Suprapubic skin (tissue), 4 donors: ENCODE measurements around the gene KLHL26. TPM values are rescaled to one million over a fixed set of nuclear protein-coding genes. Genes with fewer than 3 reads are reported as not detected.
A peak's percentile ranks its signal among the peaks of the same experiment; 100 is the strongest.

Source experiments
- DNase-seq, 2 donors: peaks; one replicate each; pipeline ENCODE4 v3.0.0-alpha.2; 2019; ENCODE audit warnings: low spot score in 2 of 2
- H3K27ac ChIP-seq: fragments of 200-600 bp; sonication (generic); one replicate; pipeline ENCODE4 v1.5.1; 2019
- H3K27me3 ChIP-seq: fragments of 200-600 bp; sonication (generic); one replicate; pipeline ENCODE4 v1.5.1; 2019
- H3K36me3 ChIP-seq: fragments of 200-600 bp; sonication (generic); one replicate; pipeline ENCODE4 v1.5.1; 2019
- H3K4me1 ChIP-seq: fragments of 200-600 bp; sonication (generic); one replicate; pipeline ENCODE4 v1.5.1; 2019
- H3K4me3 ChIP-seq: fragments of 200-600 bp; sonication (generic); one replicate; pipeline ENCODE4 v1.5.1; 2019; ENCODE audit warnings: mild to moderate bottlenecking
- H3K9me3 ChIP-seq: fragments of 200-600 bp; sonication (generic); one replicate; pipeline ENCODE4 v1.5.1; 2019
- EP300 ChIP-seq: sonication (generic); formaldehyde crosslinking; IDR thresholded peaks from one replicate; pipeline ENCODE4 v1.6.1; 2017; ENCODE audit warnings: antibody characterized with exemption
- POLR2A ChIP-seq, 2 donors: fragments of 450-650 bp; IDR thresholded peaks; one replicate each; pipeline ENCODE4 v1.6.1; 2017; ENCODE audit warnings: antibody characterized with exemption in 2 of 2, mild to moderate bottlenecking in 2 of 2, moderate library complexity in 2 of 2
- POLR2AphosphoS5 ChIP-seq, 3 donors: sonication (generic); formaldehyde crosslinking; IDR thresholded peaks; one replicate each; pipeline ENCODE4 v1.6.1; 2017; ENCODE audit warnings: antibody characterized with exemption in 3 of 3
- WGBS: methylation state at CpG from one replicate; pipeline ENCODE4 v1.1.5; 2018; 5-methylcytosine and 5-hydroxymethylcytosine counted together
- total RNA-seq, 4 donors: library from RNA; depleted of rRNA; stranded (reverse); fragments of >200 nt; gene quantifications; one replicate each; pipeline ENCODE4 v1.1.0, GENCODE V29; 2016
- TF ChIP-seq, protein P1 (sequence below), 2 donors: fragments of 200-600 bp in 1 of 2; fragments of 450-650 bp in 1 of 2; sonication (generic) in 1 of 2; IDR thresholded peaks; one replicate each; pipeline ENCODE4 v1.5.1; 2016 to 2019; ENCODE audit warnings: antibody characterized with exemption in 2 of 2, mild to moderate bottlenecking in 1 of 2, moderate library complexity in 1 of 2

Gene KLHL26
- total RNA-seq, 4 donors from 2014 or later: 6.9 to 26.5 (median 11.5) TPM

DNA sequence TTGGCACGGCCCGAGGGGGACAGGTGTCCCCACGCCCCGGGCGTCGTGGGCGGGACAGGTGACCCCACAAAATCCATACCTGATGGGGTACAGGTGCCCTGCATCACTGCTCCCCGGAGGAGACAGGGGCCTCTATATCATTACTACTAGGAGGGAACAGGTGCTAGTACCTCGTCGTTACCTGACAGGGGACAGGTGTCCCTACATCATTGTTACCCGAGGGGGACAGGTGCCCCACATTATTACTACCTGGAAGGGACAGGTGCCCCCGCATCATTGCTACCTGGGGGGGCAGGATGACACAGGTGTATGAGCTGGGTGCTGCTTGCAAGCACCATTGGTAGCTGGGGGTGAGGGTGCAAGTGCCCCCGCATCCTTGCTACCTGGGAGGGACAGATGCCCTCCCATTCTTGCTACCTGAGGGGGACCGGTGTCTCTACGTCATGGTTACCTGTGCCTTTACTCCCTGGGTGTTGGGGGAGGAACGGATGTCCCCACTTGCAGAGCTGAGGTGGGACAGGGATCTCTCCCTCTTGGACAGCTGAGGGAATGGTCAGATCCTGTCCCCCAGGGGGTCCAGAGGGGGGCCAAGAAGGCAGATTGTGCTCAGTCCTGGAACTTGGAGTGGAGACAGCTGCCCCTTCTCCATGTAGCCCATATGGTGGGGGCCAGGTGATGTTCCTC, 47.3 kb downstream of the KLHL26 start:
- no peak for TF ChIP-seq POLR2A (IDR thresholded peaks at IDR 0.05)
- TF ChIP-seq, protein P1, sequence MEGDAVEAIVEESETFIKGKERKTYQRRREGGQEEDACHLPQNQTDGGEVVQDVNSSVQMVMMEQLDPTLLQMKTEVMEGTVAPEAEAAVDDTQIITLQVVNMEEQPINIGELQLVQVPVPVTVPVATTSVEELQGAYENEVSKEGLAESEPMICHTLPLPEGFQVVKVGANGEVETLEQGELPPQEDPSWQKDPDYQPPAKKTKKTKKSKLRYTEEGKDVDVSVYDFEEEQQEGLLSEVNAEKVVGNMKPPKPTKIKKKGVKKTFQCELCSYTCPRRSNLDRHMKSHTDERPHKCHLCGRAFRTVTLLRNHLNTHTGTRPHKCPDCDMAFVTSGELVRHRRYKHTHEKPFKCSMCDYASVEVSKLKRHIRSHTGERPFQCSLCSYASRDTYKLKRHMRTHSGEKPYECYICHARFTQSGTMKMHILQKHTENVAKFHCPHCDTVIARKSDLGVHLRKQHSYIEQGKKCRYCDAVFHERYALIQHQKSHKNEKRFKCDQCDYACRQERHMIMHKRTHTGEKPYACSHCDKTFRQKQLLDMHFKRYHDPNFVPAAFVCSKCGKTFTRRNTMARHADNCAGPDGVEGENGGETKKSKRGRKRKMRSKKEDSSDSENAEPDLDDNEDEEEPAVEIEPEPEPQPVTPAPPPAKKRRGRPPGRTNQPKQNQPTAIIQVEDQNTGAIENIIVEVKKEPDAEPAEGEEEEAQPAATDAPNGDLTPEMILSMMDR (IDR thresholded peaks at IDR 0.05): no peak
- TF ChIP-seq EP300: no peak
- no peak for TF ChIP-seq POLR2AphosphoS5 (IDR thresholded peaks at IDR 0.05)
- Histone ChIP-seq H3K4me1 (peaks cover 22% of the 10 kb centered on the region), H3K9me3 (no peaks in the 10 kb centered on the region), H3K27ac (peak overlapping the region; percentile 49), H3K36me3 (no peaks in the 10 kb centered on the region), H3K27me3 (no peaks in the 10 kb centered on the region), H3K4me3 (peak overlapping the region; percentile 54)
- DNase-seq: no peak
- WGBS: 0% methylated on average over 2 of the region's 16 CpGs

DNA sequence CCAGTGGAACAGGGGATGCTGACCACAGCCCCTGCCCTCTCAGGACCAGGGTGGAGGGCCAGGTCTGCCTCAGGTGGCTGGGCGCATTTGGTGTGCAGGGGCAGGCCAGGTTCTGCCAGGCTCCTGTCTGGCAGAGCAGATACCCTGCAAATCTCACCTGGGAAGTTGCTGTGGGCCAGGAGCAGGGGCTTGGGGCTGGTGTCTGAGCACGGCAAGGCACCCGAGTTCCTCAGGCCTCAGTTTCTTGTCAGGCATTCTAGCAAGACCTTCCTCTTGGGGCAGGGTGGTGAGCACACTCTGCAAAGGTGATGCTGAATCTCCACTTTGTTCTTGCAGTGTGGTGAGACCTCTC, 47.8 kb downstream of the KLHL26 start:
- Histone ChIP-seq H3K4me1 (peaks cover 22% of the 10 kb centered on the region), H3K27me3 (no peaks in the 10 kb centered on the region), H3K36me3 (no peaks in the 10 kb centered on the region), H3K4me3 (peak overlapping the region; percentile 54), H3K27ac (no peak overlapping the region), H3K9me3 (no peaks in the 10 kb centered on the region)
- no peak for DNase-seq
- no CpG with 5 or more reads among the region's 3 CpGs for WGBS
- TF ChIP-seq, protein P1 (IDR thresholded peaks at IDR 0.05): no peak
- no peak for TF ChIP-seq POLR2A (IDR thresholded peaks at IDR 0.05)
- TF ChIP-seq POLR2AphosphoS5 (IDR thresholded peaks at IDR 0.05): no peak
- no peak for TF ChIP-seq EP300

DNA sequence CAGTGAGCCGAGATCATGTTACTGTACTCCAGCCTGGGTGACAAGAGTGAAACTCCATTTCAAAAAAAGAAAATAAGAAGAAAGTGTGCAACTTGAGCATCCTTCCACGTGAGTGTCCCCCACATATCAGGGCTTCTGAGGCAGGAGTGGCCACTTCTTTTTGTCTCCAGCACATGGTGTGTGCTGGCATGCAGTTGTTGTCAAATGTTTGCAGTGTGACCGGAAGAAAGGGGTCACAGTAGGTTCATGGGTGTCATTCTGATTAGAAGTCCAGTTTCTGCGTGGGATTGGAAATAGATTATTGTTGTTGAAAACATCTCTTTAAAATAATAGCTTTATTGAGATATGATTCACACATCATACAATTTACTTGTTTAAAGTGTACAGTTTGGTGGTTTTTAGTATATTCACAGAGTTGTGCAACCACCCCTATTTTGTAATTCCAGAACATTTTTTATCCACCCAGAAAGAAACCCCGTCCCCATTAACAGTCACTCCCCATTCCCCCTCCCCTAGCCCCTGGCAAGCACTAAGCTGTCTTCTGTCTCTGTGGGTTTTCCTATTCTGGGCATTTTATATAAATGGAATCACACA, 48.9 kb downstream of the KLHL26 start:
- TF ChIP-seq, protein P1 (IDR thresholded peaks at IDR 0.05): no peak
- no peak for TF ChIP-seq EP300
- TF ChIP-seq POLR2A (IDR thresholded peaks at IDR 0.05): no peak
- TF ChIP-seq POLR2AphosphoS5 (IDR thresholded peaks at IDR 0.05): no peak
- WGBS: 67% methylated on average over 5 of the region's 5 CpGs

DNA sequence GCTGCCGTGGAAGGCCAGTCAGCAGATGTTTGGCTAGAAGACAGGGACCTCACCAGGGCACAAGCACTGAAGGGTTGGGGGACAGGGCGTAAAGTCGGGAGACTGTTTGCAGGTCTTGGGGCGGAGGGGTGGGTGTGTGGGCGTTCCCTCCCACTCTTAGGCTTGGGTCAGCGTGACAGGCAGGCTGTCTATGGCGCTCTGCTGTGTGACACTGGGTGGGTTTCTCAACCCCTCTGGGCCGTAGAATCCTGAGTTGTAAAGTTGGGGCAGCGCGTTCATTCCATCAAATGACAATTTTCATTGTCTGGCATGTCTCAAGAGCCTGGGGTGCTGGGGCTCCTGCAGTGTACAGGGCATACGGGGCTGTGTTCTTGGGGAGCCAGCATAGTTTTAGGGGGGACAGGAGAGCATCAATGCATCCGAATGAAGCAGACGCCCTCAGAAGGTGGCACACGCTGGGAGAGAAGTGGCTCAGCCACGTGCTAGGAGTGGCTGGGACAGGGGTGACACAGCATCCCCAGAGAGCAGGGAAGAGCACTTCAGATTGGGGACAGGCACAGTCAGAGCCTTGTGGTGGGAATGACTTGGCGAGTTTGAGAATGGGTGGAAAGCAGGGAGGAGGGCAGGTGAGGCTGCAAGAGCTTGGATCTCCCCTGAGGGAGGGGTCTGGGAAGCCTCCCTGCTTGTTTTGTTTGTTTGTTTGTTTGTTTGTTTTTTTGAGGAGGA, 51.1 kb downstream of the KLHL26 start:
- TF ChIP-seq POLR2A (IDR thresholded peaks at IDR 0.05) (no peak), EP300 (no peak), POLR2AphosphoS5 (IDR thresholded peaks at IDR 0.05) (no peak)
- TF ChIP-seq, protein P1 (IDR thresholded peaks at IDR 0.05): no peak
- DNase-seq: no peak
- Histone ChIP-seq H3K4me3 (no peak overlapping the region), H3K9me3 (no peaks in the 10 kb centered on the region), H3K27me3 (no peaks in the 10 kb centered on the region), H3K27ac (no peak overlapping the region), H3K36me3 (no peaks in the 10 kb centered on the region), H3K4me1 (peaks cover 17% of the 10 kb centered on the region)
- WGBS: 89% methylated on average over 6 of the region's 16 CpGs

More for the DNA sequence above, 48.9 kb downstream of the KLHL26 start:
- Histone ChIP-seq H3K27ac (no peak overlapping the region), H3K4me3 (no peak overlapping the region), H3K36me3 (no peaks in the 10 kb centered on the region), H3K27me3 (no peaks in the 10 kb centered on the region), H3K4me1 (peaks cover 22% of the 10 kb centered on the region), H3K9me3 (no peaks in the 10 kb centered on the region)
- DNase-seq: no peak

DNA sequence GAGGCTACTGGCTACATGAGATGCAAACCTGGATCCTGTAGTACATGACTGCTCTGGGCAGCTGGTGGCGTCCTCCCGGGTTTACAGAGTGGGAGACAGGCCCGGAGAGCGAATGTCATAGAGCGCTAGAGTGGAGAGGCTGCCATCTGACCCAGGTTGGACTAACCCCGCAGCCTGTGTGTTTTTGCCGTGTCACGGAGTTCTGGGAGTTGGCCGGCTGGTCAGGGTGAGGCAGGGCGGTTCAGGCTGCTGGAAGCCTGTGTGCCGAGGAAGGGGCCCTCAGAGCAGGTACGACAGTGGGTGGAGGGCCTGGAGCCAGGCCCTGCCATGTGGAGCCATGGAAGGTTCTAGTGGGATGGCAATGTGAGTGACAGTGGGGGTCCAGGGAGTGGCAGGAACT, 59.2 kb downstream of the KLHL26 start:
- no peak overlapping the region for H3K4me3 ChIP-seq
- no peak for DNase-seq
- whole genome bisulfite sequencing: 92% methylated on average over 12 of the region's 12 CpGs
- H3K27ac ChIP-seq: no peak overlapping the region
- H3K4me1 ChIP-seq: peaks cover 19% of the 10 kb centered on the region
- H3K27me3 ChIP-seq: no peaks in the 10 kb centered on the region
- no peaks in the 10 kb centered on the region for H3K36me3 ChIP-seq
- no peaks in the 10 kb centered on the region for H3K9me3 ChIP-seq
- TF ChIP-seq POLR2A (IDR thresholded peaks at IDR 0.05) (no peak), EP300 (no peak), POLR2AphosphoS5 (IDR thresholded peaks at IDR 0.05) (no peak)
- TF ChIP-seq, protein P1 (IDR thresholded peaks at IDR 0.05): no peak
